Natural killer cell treated with Interleukin-12 subunit alpha and Interleukin-12 subunit beta and Interleukin-15 and Interleukin-18, amount 100 ng/mL, for 72 hours (primary cell): ENCODE measurements around the gene OGDH. TPM values are rescaled to one million over a fixed set of nuclear protein-coding genes. Genes with fewer than 3 reads are reported as not detected.
"Not testable (repeated sequence)": the region's sequence is repeated elsewhere in the genome, so short reads cannot be mapped to it uniquely, and the experiment has no call there.

Experiments
- ATAC-seq, 2 donors: fragments of 150-1000 bp; cut with Tn5 transposase in 1 of 2; sonication (Bioruptor Pico), chemical (Tn5 transposase) in 1 of 2; 2 replicates each; pipeline ENCODE4 v1.10.0; 2021
- DNase-seq: peaks from one replicate; pipeline ENCODE4 v3.0.0; 2022; ENCODE audit warnings: low spot score
- H3K27ac Mint-ChIP-seq, 2 donors: 1 replicate in 1 of 2; 2 replicates in 1 of 2; pipeline ENCODE4 v1.8.0; 2022; ENCODE audit warnings: mixed read lengths in 2 of 2, mild to moderate bottlenecking in 1 of 2, moderate library complexity in 1 of 2
- H3K27me3 Mint-ChIP-seq, 2 donors: 1 replicate in 1 of 2; 2 replicates in 1 of 2; pipeline ENCODE4 v1.8.0; 2022; ENCODE audit warnings: mixed read lengths in 2 of 2
- H3K36me3 Mint-ChIP-seq: one replicate; pipeline ENCODE4 v1.8.0; 2022; ENCODE audit warnings: mixed read lengths
- H3K4me1 Mint-ChIP-seq, 2 donors: 1 replicate in 1 of 2; 2 replicates in 1 of 2; pipeline ENCODE4 v1.8.0; 2022; ENCODE audit warnings: low read depth in 2 of 2, mixed read lengths in 2 of 2, mild to moderate bottlenecking in 1 of 2
- H3K4me3 Mint-ChIP-seq: one replicate; pipeline ENCODE4 v1.8.0; 2022; ENCODE audit warnings: mixed read lengths
- H3K9me3 Mint-ChIP-seq: 2 replicates; pipeline ENCODE4 v1.8.0; 2022; ENCODE audit warnings: mixed read lengths
- total RNA-seq, 2 donors: library from RNA; stranded (reverse); gene quantifications; one replicate each; pipeline ENCODE4 v1.2.3, GENCODE V29; 2022

OGDH gene
- total RNA-seq, 2 donors from 2014 or later: 84.8 to 116 TPM

DNA sequence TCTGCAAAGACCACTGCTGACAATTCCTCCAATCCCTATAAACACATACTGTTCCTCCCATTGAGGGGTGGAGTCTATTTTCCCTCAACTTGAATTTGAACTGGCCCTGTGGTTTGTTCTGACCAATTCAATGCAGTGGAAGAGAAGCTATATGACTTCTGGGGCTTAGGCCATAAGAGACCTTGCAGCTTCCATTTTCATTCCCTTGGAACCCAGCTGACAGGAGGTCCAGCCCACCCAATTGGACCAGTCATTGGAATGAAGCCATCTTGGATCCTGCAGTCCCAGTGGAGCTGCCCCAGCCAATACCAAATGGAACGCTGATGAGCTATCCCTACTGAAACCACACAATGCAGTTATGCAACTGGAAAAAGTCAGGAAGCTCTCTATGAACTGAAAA is 15.5 kb upstream of the OGDH start:
- Mint-ChIP-seq H3K36me3 (no peaks in the 10 kb centered on the region), H3K9me3 (no peaks in the 10 kb centered on the region), H3K4me3 (no peak overlapping the region), H3K27me3 (peaks cover 0 to 2% of the 10 kb centered on the region in 2 donors), H3K4me1 (peaks cover 6 to 11% of the 10 kb centered on the region in 2 donors), H3K27ac (no peak overlapping the region)
- ATAC-seq (no peak), DNase-seq (no peak)

DNA sequence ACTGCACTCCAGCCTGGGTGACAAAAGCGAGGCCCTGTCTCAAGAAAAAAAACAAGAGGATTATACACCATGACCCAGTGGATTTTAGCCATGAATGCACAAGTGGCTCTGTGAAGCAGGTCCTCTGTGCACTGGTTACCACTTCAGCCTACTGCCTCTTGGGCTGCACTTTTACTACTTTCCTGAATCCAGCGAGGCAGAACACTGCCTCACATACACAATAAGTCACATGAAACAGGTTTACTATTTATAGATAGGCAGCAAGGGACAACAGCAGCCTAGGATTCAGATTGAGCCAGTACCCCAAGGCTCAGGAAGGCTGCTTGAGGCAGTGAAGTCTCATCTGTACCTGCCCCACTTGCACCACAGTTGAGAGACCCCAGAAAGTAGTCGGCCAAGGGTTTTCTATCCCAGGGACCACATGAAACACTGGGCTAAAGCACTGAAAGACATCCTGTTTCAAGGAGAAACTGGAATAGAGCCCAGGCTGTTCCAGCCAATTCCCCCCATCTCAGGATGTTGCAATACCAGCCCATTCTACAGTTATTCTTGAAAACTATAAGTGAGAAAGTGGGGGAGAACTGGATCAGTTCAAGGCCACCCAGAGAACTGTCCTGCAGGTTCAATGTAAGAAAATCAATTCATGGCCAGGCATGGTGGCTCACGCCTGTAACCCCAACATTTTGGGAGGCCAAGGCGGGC is 10.3 kb upstream of the OGDH start:
- no peaks in the 10 kb centered on the region for H3K9me3 Mint-ChIP-seq
- ATAC-seq (no peak), DNase-seq (no peak)
- no peak overlapping the region for H3K27ac Mint-ChIP-seq
- no peaks in the 10 kb centered on the region for H3K4me1 Mint-ChIP-seq
- H3K27me3 Mint-ChIP-seq: peaks cover 0 to 2% of the 10 kb centered on the region in 2 donors
- H3K4me3 Mint-ChIP-seq: no peak overlapping the region
- no peaks in the 10 kb centered on the region for H3K36me3 Mint-ChIP-seq

DNA sequence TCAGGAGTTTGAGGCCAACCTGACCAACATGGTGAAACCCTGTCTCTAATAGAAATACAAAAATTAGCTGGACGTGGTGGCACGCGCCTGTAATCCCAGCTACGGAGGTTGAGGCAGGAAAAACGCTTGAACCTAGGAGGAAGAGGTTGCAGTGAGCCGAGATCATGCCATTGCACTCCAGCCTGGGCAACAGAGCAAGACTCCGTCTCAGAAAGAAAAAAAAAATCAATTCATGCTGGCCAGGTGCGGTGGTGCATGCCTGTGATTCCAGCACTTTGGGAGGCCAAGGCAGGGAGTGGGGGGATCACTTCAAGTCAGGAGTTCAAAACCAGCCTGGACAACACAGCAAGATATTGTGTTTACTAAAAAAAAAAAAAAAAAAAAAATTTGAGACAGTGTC is 9.2 kb upstream of the OGDH start:
- not testable (repeated sequence) for DNase-seq, ATAC-seq, H3K4me1 Mint-ChIP-seq, H3K9me3 Mint-ChIP-seq, H3K27ac Mint-ChIP-seq, H3K27me3 Mint-ChIP-seq, H3K36me3 Mint-ChIP-seq, H3K4me3 Mint-ChIP-seq

DNA sequence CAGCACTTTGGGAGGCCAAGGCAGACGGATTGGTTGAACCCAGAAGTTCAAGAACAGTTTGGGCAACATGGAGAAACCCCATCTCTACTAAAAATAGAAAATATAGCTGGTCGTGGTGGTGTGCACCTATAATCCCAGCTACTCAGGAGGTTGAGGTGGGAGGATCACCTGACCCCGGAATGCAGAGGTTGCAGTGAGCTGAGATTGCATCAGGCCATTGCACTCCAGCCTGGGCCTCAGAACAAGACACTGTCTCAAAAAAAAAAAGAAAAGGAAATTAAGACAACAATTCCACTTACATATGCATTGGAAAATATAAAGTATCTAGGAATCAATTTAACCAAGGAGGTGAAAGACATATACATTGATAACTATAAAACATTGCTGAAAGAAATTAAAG is 7.2 kb upstream of the OGDH start:
- ATAC-seq (no peak), DNase-seq (no peak)
- no peak overlapping the region for H3K4me3 Mint-ChIP-seq
- H3K9me3 Mint-ChIP-seq: no peaks in the 10 kb centered on the region
- no peaks in the 10 kb centered on the region for H3K36me3 Mint-ChIP-seq
- H3K4me1 Mint-ChIP-seq: peaks cover 0 to 3% of the 10 kb centered on the region in 2 donors
- H3K27me3 Mint-ChIP-seq: peaks cover 0 to 2% of the 10 kb centered on the region in 2 donors
- no peak overlapping the region for H3K27ac Mint-ChIP-seq

DNA sequence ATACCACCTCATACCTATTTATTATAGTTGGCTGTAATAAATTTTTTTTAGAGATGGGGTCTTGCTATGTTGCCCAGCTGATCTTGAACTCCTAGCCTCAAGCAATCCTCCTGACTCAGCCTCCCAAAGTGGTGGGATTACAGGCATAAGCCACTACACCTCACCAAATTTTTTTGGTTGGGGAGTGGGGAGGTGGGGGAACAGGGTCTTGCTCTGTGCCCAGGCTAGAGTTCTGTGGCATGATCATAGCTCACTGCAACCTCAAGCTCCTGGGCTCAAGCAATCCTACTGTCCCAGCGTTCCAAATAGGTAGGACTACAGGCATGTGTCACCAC is 3.9 kb upstream of the OGDH start:
- H3K4me1 Mint-ChIP-seq: peaks cover 10 to 27% of the 10 kb centered on the region in 2 donors
- H3K36me3 Mint-ChIP-seq: no peaks in the 10 kb centered on the region
- DNase-seq (no peak), ATAC-seq (no peak)
- H3K27ac Mint-ChIP-seq: no peak overlapping the region
- H3K4me3 Mint-ChIP-seq: no peak overlapping the region
- no peaks in the 10 kb centered on the region for H3K9me3 Mint-ChIP-seq
- peaks cover 0 to 2% of the 10 kb centered on the region in 2 donors for H3K27me3 Mint-ChIP-seq

DNA sequence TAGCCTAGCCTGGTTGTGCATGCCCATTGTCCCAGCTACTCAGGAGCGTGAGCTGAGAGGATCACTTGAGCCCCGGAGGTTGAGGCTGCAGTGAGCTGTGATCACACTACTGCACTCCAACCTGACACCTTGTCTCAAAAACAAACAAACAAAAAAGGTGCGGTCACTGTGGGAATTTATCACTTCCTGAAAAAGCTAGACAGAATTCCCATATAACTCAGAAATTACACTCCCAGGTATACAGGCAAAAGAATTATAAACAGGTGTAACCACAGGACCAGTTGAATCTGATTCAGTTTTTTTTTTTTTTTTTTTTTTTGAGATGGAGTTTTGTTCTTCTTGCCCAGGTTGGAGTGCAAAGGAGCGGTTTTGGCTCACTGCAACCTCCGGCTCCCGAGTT is 3.2 kb upstream of the OGDH start:
- no peaks in the 10 kb centered on the region for H3K36me3 Mint-ChIP-seq

DNA sequence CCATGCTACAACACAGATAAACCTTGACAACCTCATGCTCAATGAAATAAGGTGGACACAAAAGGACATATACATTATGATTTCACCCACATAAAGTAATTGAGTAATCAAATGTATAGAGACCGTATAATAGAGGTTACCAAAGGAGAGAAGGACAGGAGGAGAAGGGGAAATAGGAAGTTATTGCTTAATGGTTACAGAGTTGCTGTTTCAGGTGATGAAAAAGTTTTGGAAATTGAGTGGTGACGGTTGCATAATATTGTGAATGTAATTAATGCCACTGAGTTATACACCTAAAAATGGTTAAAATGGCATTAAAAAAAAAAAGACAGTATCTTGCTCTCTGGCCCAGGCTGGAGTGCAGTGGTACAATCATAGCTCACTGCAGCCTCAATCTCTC is 1.5 kb upstream of the OGDH start:
- ATAC-seq (no peak), DNase-seq (no peak)
- H3K27ac Mint-ChIP-seq: peak overlapping the region; percentile 28 to 48
- peaks cover 22 to 37% of the 10 kb centered on the region in 2 donors for H3K4me1 Mint-ChIP-seq
- peaks cover 0 to 2% of the 10 kb centered on the region in 2 donors for H3K27me3 Mint-ChIP-seq
- no peaks in the 10 kb centered on the region for H3K36me3 Mint-ChIP-seq
- H3K9me3 Mint-ChIP-seq: no peaks in the 10 kb centered on the region
- H3K4me3 Mint-ChIP-seq: peak overlapping the region; percentile 57

More for the DNA sequence above, 3.2 kb upstream of the OGDH start:
- H3K27ac Mint-ChIP-seq: no peak overlapping the region
- no peak overlapping the region for H3K4me3 Mint-ChIP-seq
- H3K27me3 Mint-ChIP-seq: peaks cover 0 to 2% of the 10 kb centered on the region in 2 donors
- H3K4me1 Mint-ChIP-seq: peaks cover 13 to 34% of the 10 kb centered on the region in 2 donors
- DNase-seq (no peak), ATAC-seq (no peak)
- H3K9me3 Mint-ChIP-seq: no peaks in the 10 kb centered on the region

DNA sequence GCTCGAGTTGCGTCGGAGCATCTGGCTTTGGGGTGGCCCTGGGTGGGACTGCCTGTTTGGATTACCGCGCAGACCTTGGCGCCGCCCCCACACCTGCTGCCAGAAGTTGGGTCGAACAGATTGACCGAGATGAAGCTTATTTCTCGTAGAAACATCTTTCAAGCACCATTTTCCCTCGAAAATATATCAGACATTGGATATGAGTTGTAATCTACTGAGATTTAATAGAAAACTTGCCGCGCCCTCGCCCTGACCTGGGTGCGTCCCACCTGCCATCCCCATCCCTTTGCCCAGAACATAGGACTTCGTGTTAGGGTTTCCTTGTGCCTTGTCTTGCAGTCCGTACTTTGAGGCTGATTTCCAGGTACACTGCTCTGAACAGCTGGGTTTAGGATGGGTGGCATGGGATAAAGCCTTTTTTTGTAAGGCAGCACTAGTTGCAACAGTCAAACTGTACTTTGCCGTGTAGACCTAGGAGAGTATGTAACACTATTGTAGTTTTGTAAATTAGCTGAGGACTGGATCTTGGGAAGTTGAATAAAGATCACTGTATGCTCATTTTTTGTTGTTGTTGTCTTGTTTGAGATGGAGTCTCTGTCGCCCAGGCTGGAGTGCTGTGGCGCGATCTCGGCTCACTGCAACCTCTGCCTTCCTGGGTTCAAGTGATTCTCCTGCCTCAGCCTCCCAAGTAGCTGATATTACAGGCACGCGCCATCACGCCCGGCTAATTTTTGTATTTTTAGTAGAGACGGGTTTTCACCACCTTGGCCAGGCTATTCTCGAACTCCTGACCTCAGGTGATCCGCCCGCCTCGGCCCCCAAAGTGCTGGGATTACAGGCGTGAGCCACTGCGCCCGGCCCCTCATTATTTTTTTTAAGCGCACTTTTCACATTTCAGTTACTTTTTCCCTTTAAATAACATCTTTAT is 978 bp downstream of the OGDH start:
- peak overlapping the region; percentile 88 for H3K4me3 Mint-ChIP-seq
- H3K36me3 Mint-ChIP-seq: no peaks in the 10 kb centered on the region
- H3K27me3 Mint-ChIP-seq: peaks cover 0 to 2% of the 10 kb centered on the region in 2 donors
- H3K27ac Mint-ChIP-seq: peak overlapping the region; percentile 89 to 92
- peaks cover 29 to 49% of the 10 kb centered on the region in 2 donors for H3K4me1 Mint-ChIP-seq
- no peaks in the 10 kb centered on the region for H3K9me3 Mint-ChIP-seq
- no peak for DNase-seq
- no peak for ATAC-seq

DNA sequence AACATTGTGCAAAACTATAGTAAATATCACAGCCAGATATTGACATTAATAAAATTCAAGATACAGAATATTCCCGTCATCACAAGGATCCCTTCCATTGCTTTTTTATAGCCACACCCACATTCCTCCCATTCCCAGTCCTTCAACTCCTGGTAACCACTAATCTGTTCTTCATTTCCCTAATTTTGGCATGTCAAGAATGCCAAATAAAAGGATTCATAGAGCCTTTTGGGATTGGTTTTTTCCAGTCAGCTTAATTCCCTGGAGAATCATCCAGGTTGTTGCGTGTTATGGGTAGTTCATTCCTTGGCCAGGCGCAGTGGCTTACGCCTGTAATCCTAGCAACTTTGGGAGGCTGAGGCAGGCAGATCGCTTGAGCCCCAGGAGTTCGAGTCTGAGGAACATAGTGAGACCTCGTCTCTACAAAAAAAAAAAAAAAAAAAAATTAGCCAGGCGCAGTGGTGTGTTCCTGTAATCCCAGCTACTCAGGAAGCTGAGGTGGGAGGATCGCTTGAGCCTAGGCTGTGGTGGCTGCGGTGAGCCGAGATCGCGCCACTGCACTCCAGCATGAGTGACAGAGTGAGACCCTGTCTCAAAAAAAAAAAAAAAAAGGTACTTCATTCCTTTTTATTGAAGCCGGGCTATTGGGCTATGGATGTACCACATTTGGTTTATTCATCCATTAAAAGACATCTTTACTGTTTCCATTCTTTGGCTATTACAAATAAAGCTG is 2.7 kb downstream of the OGDH start:
- Mint-ChIP-seq H3K27me3 (peaks cover 0 to under 1% of the 10 kb centered on the region in 2 donors), H3K27ac (no peak overlapping the region)
- no peak for DNase-seq

DNA sequence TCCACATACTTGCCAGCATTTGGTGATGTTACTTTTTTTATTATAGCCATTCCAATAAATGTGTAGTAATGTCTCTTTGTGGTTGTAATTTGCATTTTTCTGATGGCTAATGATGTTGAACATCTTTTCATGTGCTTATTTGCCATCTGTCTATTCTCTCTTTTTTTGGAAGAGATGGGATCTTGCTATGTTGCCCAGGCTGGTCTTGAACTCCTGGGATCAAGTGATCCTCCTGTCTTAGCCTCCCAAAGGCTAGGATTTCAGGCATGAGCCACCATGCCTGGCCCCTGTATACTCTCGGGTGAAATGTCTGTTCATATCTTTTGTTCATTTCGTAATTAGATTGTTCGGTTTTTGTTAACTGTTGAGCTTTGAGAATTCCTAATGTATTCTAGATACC is 3.4 kb downstream of the OGDH start:
- Mint-ChIP-seq H3K4me1 (peaks cover 32 to 48% of the 10 kb centered on the region in 2 donors), H3K4me3 (no peak overlapping the region), H3K36me3 (no peaks in the 10 kb centered on the region), H3K9me3 (no peaks in the 10 kb centered on the region), H3K27ac (peak overlapping the region in 1 of 2 donors; percentile 20), H3K27me3 (no peaks in the 10 kb centered on the region)
- no peak for ATAC-seq
- no peak for DNase-seq

More for the DNA sequence above, 2.7 kb downstream of the OGDH start:
- H3K36me3 Mint-ChIP-seq: no peaks in the 10 kb centered on the region
- no peak overlapping the region for H3K4me3 Mint-ChIP-seq
- no peak for ATAC-seq
- H3K9me3 Mint-ChIP-seq: no peaks in the 10 kb centered on the region
- H3K4me1 Mint-ChIP-seq: peaks cover 29 to 48% of the 10 kb centered on the region in 2 donors

DNA sequence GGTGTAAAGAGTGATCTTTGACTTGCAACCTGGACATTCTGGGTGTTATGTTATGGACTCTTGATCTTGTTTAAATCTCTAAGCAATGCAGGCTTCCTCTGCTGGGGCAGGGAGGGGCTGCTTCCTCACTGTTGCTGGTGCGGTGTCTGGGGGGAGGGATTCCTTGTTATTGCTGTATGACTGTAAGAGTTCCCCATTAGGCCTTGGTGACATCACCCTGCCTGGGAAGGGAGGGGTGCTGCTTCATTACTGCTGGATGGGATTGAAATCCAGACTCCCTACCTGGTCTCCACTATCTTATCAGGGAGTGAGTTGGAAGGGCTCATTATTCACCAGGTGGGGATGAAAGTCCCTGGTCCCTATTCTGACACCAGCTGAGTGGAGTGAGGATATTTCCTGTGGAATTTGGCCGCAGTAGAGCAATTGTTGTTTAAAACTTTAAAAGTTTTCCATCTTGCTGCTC is 8.8 kb downstream of the OGDH start:
- no peak for ATAC-seq
- no peak for DNase-seq
- Mint-ChIP-seq H3K36me3 (no peaks in the 10 kb centered on the region), H3K27ac (peak overlapping the region; percentile 24 to 78), H3K27me3 (no peaks in the 10 kb centered on the region), H3K9me3 (no peaks in the 10 kb centered on the region), H3K4me1 (peaks cover 41 to 58% of the 10 kb centered on the region in 2 donors), H3K4me3 (peak overlapping the region; percentile 59)

DNA sequence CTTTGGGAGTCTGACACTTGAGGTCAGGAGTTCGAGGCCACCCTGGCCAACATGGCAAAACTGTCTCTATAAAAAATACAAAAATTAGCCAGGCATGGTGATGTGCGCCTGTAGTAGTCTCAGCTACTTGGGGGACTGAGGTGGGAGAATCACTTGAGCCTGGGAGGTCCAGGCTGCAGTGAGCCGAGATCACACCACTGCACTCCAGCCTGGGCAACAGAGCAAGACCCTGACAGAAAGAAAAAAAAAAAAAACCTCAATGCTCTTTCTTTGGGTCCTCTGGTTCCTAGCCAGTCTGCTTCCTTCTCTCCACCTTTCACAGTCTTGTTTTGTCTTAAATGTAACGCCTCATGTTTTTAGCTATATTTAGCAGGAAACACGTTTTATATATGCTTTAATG is 9.4 kb downstream of the OGDH start:
- Mint-ChIP-seq H3K36me3 (no peaks in the 10 kb centered on the region), H3K27me3 (no peaks in the 10 kb centered on the region), H3K4me1 (peaks cover 41 to 55% of the 10 kb centered on the region in 2 donors), H3K9me3 (no peaks in the 10 kb centered on the region), H3K27ac (peak overlapping the region; percentile 24 to 78), H3K4me3 (no peak overlapping the region)
- ATAC-seq (no peak), DNase-seq (no peak)

DNA sequence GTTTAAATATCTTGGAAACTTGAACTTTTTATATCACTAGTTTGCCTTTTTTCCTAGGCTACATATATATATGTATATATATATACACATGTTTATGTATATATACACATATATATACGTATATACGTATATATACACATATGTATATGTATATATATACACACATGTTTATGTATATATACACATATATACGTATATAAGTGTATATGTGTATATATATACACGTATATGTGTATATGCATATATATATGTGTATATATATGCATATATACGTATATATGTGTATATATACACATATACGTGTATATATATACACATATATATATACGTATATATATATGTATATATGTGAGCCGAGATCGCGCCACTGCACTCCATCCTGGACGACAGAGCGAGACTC is 10.1 kb downstream of the OGDH start:
- DNase-seq (no peak), ATAC-seq (no peak)
- no peaks in the 10 kb centered on the region for H3K9me3 Mint-ChIP-seq
- H3K4me3 Mint-ChIP-seq: no peak overlapping the region
- H3K36me3 Mint-ChIP-seq: no peaks in the 10 kb centered on the region
- peaks cover 48 to 61% of the 10 kb centered on the region in 2 donors for H3K4me1 Mint-ChIP-seq
- H3K27ac Mint-ChIP-seq: peak overlapping the region; percentile 84 to 86
- no peaks in the 10 kb centered on the region for H3K27me3 Mint-ChIP-seq
